Neural progenitor cell (in vitro differentiated cells): ENCODE results near the gene RAB20. TPM values are rescaled to one million over a fixed set of nuclear protein-coding genes. Genes with fewer than 3 reads are reported as not detected.

Source experiments
- DNase-seq: peaks from one replicate; pipeline ENCODE4 v3.0.0-alpha.2; 2016; ENCODE audit warnings: low spot score
- H2AFZ ChIP-seq: fragments of 200-600 bp; sonication (generic); replicated peaks from 2 replicates; pipeline ENCODE4 v1.6.1; 2016; ENCODE audit warnings: antibody characterized with exemption
- H3F3A ChIP-seq: fragments of 200-600 bp; sonication (generic); 2 replicates; pipeline ENCODE4 v1.6.1; 2016; ENCODE audit warnings: antibody characterized with exemption, low read depth
- H3K27ac ChIP-seq: fragments of 200-600 bp; sonication (generic); 2 replicates; pipeline ENCODE4 v1.5.1; 2016; ENCODE audit warnings: mild to moderate bottlenecking
- H3K27me3 ChIP-seq: fragments of 200-600 bp; sonication (generic); 2 replicates; pipeline ENCODE4 v1.6.1; 2016; ENCODE audit warnings: mild to moderate bottlenecking, moderate library complexity
- H3K36me3 ChIP-seq: fragments of 200-600 bp; sonication (generic); 2 replicates; pipeline ENCODE4 v1.5.1; 2016
- H3K4me1 ChIP-seq: fragments of 200-600 bp; sonication (generic); 2 replicates; pipeline ENCODE4 v1.6.1; 2016; ENCODE audit warnings: mixed run types
- H3K4me2 ChIP-seq: fragments of 200-600 bp; sonication (generic); 2 replicates; pipeline ENCODE4 v1.6.1; 2016
- H3K4me3 ChIP-seq: fragments of 200-600 bp; sonication (generic); 2 replicates; pipeline ENCODE4 v1.5.1; 2016
- H3K79me2 ChIP-seq: fragments of 200-600 bp; sonication (generic); 2 replicates; pipeline ENCODE4 v1.6.1; 2016; ENCODE audit warnings: low read depth
- H3K9ac ChIP-seq: fragments of 200-600 bp; sonication (generic); 2 replicates; pipeline ENCODE4 v1.6.1; 2016
- H3K9me3 ChIP-seq: fragments of 200-600 bp; sonication (generic); 2 replicates; pipeline ENCODE4 v1.5.1; 2016; ENCODE audit warnings: low read depth
- H4K20me1 ChIP-seq: fragments of 200-600 bp; sonication (generic); 2 replicates; pipeline ENCODE4 v1.6.1; 2016; ENCODE audit warnings: low read depth
- H3K27ac Mint-ChIP-seq: 3 replicates; pipeline ENCODE4 v1.8.0; 2021; ENCODE audit warnings: mixed read lengths
- H3K27me3 Mint-ChIP-seq: 2 replicates; pipeline ENCODE4 v1.8.0; 2022; ENCODE audit warnings: low read depth, mild to moderate bottlenecking, inconsistent platforms, moderate library complexity, mixed read lengths; ENCODE audit not compliant: insufficient read depth
- H3K36me3 Mint-ChIP-seq: 3 replicates; pipeline ENCODE4 v1.8.0; 2021; ENCODE audit warnings: mixed read lengths
- H3K4me1 Mint-ChIP-seq: 3 replicates; pipeline ENCODE4 v1.8.0; 2021; ENCODE audit warnings: mixed read lengths
- H3K4me3 Mint-ChIP-seq: 3 replicates; pipeline ENCODE4 v1.8.0; 2021; ENCODE audit warnings: mild to moderate bottlenecking, moderate library complexity, mixed read lengths
- H3K9me3 Mint-ChIP-seq: 3 replicates; pipeline ENCODE4 v1.8.0; 2020; ENCODE audit warnings: mixed read lengths
- EZH2 ChIP-seq: fragments of 200-600 bp; sonication (generic); IDR thresholded peaks from 2 replicates; pipeline ENCODE4 v1.6.1; 2017; ENCODE audit warnings: antibody characterized with exemption, mild to moderate bottlenecking, moderate library complexity
- EZH2phosphoT487 ChIP-seq: fragments of 200-600 bp; sonication (generic); IDR thresholded peaks from 2 replicates; pipeline ENCODE4 v1.6.1; 2017; ENCODE audit warnings: antibody characterized with exemption
- total RNA-seq: library from RNA; depleted of rRNA; stranded (reverse); fragments of >200 nt; gene quantifications from 2 replicates; pipeline ENCODE4 v1.2.3, GENCODE V29; 2015; ENCODE audit warnings: low replicate concordance
- TF ChIP-seq, protein P1 (sequence below): fragments of 200-600 bp; sonication (generic); IDR thresholded peaks from 2 replicates; pipeline ENCODE4 v1.5.1; 2017; ENCODE audit warnings: antibody characterized with exemption, mild to moderate bottlenecking

Gene RAB20
- total RNA-seq, 1 donor from 2014 or later: 0.58 TPM

DNA sequence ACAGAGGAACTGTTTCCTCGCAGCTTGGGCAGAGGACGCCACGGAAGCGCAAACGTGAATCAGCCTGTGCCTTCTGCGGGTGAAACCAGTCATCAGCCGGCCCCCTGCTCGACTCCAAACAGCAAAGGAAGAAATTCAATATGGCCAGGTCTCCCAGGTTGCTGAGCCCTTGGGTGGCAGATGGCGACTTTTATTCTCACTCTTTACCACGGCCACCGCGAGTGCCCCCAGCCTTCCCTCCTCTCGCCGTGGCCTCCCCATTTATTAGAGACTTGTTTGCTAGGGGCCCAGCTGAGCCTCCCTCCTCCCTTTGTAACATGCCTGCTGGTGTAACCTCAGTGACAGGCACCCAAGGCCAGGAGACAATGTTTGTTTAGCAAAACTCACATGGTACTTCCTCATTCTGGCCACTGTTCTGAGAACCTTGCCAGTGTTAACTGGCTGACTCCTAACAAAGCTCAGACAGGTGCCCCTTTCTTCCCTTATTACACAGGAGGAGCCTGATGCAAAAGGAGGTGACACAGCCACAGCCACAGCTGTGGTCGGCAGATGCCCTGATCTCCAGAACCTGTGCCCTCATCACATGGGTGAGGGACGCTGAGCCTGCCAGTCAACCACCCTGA lies 5.8 kb downstream of the RAB20 start:
- peaks cover 17% of the 10 kb centered on the region for H3K27me3 Mint-ChIP-seq
- DNase-seq: no peak
- Histone ChIP-seq H3K4me1 (peaks cover 5% of the 10 kb centered on the region), H3K27me3 (peaks cover 18% of the 10 kb centered on the region), H3K9ac (no peak overlapping the region), H3K27ac (no peak overlapping the region), H3K36me3 (no peaks in the 10 kb centered on the region), H3K4me2 (no peak overlapping the region), H4K20me1 (peaks cover 5% of the 10 kb centered on the region), H2AFZ (no peak overlapping the region), H3K79me2 (no peaks in the 10 kb centered on the region), H3K9me3 (no peaks in the 10 kb centered on the region), H3F3A (peaks cover under 1% of the 10 kb centered on the region), H3K4me3 (no peak overlapping the region)
- peaks cover 5% of the 10 kb centered on the region for H3K4me1 Mint-ChIP-seq
- no peak overlapping the region for H3K4me3 Mint-ChIP-seq
- peaks cover 2% of the 10 kb centered on the region for H3K9me3 Mint-ChIP-seq
- TF ChIP-seq EZH2 (no peak), EZH2phosphoT487 (no peak)
- TF ChIP-seq, protein P1, sequence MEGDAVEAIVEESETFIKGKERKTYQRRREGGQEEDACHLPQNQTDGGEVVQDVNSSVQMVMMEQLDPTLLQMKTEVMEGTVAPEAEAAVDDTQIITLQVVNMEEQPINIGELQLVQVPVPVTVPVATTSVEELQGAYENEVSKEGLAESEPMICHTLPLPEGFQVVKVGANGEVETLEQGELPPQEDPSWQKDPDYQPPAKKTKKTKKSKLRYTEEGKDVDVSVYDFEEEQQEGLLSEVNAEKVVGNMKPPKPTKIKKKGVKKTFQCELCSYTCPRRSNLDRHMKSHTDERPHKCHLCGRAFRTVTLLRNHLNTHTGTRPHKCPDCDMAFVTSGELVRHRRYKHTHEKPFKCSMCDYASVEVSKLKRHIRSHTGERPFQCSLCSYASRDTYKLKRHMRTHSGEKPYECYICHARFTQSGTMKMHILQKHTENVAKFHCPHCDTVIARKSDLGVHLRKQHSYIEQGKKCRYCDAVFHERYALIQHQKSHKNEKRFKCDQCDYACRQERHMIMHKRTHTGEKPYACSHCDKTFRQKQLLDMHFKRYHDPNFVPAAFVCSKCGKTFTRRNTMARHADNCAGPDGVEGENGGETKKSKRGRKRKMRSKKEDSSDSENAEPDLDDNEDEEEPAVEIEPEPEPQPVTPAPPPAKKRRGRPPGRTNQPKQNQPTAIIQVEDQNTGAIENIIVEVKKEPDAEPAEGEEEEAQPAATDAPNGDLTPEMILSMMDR: no peak
- H3K36me3 Mint-ChIP-seq: no peaks in the 10 kb centered on the region
- no peak overlapping the region for H3K27ac Mint-ChIP-seq

DNA sequence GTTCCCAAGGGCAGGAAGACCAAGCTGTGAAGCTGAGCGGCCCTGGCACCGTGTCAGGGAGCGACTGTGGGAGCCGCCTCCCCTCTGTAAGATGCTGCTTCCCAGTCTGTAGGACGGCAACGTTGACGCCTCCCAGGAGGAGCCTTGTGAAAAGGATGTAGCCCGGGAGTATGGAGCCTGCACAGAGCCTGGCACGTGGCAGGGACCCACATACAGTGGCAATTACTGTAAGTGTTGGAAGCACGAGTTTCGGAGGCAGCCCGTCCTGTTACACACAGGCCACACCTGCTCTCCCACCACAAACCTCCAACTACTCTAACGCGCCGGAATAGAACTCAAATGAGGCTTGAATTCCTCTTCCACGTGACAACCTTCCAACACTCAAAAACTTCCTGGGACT lies 6.6 kb downstream of the RAB20 start:
- H3K36me3 ChIP-seq: no peaks in the 10 kb centered on the region
- no peak overlapping the region for H3K9ac ChIP-seq
- peaks cover 2% of the 10 kb centered on the region for H3K9me3 Mint-ChIP-seq
- no peaks in the 10 kb centered on the region for H3K79me2 ChIP-seq
- no peak overlapping the region for H3K27ac Mint-ChIP-seq
- H2AFZ ChIP-seq: no peak overlapping the region
- no peak for DNase-seq
- H3K27me3 Mint-ChIP-seq: peaks cover 13% of the 10 kb centered on the region
- peaks cover 10% of the 10 kb centered on the region for H3K27me3 ChIP-seq
- TF ChIP-seq EZH2phosphoT487 (no peak), EZH2 (no peak)
- TF ChIP-seq, protein P1: no peak
- no peak overlapping the region for H3K4me3 Mint-ChIP-seq
- no peak overlapping the region for H3K4me2 ChIP-seq
- H3K9me3 ChIP-seq: no peaks in the 10 kb centered on the region
- H3K27ac ChIP-seq: no peak overlapping the region
- no peaks in the 10 kb centered on the region for H3F3A ChIP-seq
- peaks cover 3% of the 10 kb centered on the region for H3K4me1 Mint-ChIP-seq
- no peaks in the 10 kb centered on the region for H4K20me1 ChIP-seq
- no peak overlapping the region for H3K4me3 ChIP-seq
- H3K36me3 Mint-ChIP-seq: no peaks in the 10 kb centered on the region
- H3K4me1 ChIP-seq: peaks cover 5% of the 10 kb centered on the region

DNA sequence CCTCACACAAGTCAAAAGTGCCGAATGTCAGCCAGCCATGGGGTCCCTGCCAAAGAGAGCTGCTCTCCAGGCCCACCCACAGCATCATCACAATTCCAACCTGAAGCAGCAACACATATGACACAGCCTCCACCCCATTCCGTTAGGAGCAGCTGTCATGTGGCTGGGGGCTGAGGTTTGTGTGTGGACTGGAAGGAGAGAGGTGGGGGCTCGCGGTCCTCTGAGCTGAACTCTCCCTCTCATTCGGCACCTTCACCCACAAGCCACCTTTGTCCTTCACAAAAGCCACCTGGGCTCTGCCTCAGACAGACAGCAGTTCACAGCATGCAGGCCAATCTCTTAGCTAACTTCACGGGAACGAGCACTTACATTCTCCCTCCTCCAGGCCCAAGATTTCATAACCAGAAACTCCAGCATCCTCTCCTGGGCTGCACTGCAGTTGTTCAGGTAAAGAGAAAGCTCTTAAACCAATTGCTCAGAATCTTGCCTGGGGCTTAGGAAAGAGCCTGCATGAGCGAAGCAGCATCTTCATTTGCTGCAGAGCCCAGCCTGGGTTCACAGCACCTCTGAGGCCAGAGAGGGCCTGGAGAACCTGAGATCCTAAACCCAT lies 7.2 kb downstream of the RAB20 start:
- TF ChIP-seq EZH2phosphoT487 (no peak), EZH2 (no peak)
- TF ChIP-seq, protein P1: no peak
- H3K4me3 Mint-ChIP-seq: no peak overlapping the region
- no peak for DNase-seq
- Histone ChIP-seq H2AFZ (peak overlapping the region; percentile 17), H3K9me3 (no peaks in the 10 kb centered on the region), H4K20me1 (no peaks in the 10 kb centered on the region), H3K36me3 (no peaks in the 10 kb centered on the region), H3K4me1 (peaks cover 5% of the 10 kb centered on the region), H3K79me2 (no peaks in the 10 kb centered on the region), H3K27ac (no peak overlapping the region), H3K27me3 (peaks cover 4% of the 10 kb centered on the region), H3K4me2 (no peak overlapping the region), H3K4me3 (no peak overlapping the region), H3K9ac (no peak overlapping the region), H3F3A (no peaks in the 10 kb centered on the region)
- peaks cover 2% of the 10 kb centered on the region for H3K9me3 Mint-ChIP-seq
- H3K27ac Mint-ChIP-seq: no peak overlapping the region
- peaks cover 12% of the 10 kb centered on the region for H3K27me3 Mint-ChIP-seq
- peaks cover 3% of the 10 kb centered on the region for H3K4me1 Mint-ChIP-seq
- H3K36me3 Mint-ChIP-seq: no peaks in the 10 kb centered on the region
